Upper lobe of right lung (tissue), 1 donor: ENCODE measurements around the gene FKBP8. TPM values are rescaled to one million over a fixed set of nuclear protein-coding genes. Genes with fewer than 3 reads are reported as not detected.

Experiments
- ATAC-seq: fragments of 200-7000 bp; cut with Tn5 transposase; one replicate; pipeline ENCODE4 v1.9.1; 2020; ENCODE audit warnings: mild to moderate bottlenecking, moderate library complexity
- DNase-seq: peaks from one replicate; pipeline ENCODE4 v3.0.0-alpha.2; 2020
- H3K27ac ChIP-seq: fragments of 200-600 bp; one replicate; pipeline ENCODE4 v1.8.0; 2022
- H3K27me3 ChIP-seq: fragments of 200-600 bp; one replicate; pipeline ENCODE4 v1.8.0; 2022; ENCODE audit warnings: mild to moderate bottlenecking
- H3K36me3 ChIP-seq: fragments of 200-600 bp; one replicate; pipeline ENCODE4 v1.8.0; 2022
- H3K4me1 ChIP-seq: fragments of 200-600 bp; one replicate; pipeline ENCODE4 v1.8.0; 2022
- H3K4me3 ChIP-seq: fragments of 200-600 bp; one replicate; pipeline ENCODE4 v1.8.0; 2022; ENCODE audit warnings: mild to moderate bottlenecking
- H3K9me3 ChIP-seq: fragments of 200-600 bp; one replicate; pipeline ENCODE4 v1.8.0; 2022
- CTCF ChIP-seq: fragments of 200-600 bp; IDR thresholded peaks from one replicate; pipeline ENCODE4 v1.8.0; 2022; ENCODE audit warnings: antibody characterized with exemption
- intact Hi-C: fragments of 100-400 bp; cut with DNase I; formaldehyde crosslinking; loops from one replicate; pipeline ENCODE4 v1.11.0; 2022
- total RNA-seq: library from RNA; stranded (reverse); fragmentation: NEBNext Ultra II Directional; extraction: Animal tissue kit (Norgen Biotek cat#: 25700); gene quantifications from one replicate; pipeline ENCODE4 v1.2.1, GENCODE V29; 2021
- donor health status: DM: no; HTN: yes; CAD: no; lungs with severe emphysema.

The FKBP8 gene
- total RNA-seq, 1 donor from 2014 or later, result 201 TPM

DNA sequence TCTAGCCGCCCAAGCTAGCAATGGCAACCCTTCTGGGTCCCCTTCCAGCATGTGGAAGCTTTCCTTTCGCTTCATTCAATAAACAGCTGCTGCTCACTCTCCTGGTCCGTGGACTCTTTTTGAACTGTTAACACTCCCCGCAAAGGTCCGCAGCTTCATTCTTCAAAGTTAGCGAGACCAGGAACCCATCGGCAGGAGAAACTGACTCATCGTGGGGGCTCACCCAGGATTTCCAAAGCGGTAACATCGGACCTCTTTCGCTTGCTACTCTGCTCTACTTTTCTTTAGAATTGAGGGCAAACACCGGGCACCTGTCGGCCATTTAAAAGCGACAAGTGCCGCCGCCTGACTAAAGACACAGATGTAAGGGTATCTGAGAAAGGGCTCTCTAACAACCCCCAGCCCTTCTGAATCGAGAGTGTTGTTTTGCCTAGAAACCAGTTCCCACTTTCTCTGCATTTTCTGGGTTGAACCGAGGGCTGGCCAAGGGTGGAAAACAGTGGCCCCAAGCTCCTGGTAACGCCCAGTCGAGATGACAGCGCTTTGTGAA lies 34.1 kb upstream of the FKBP8 start:
- no peak overlapping the region for H3K4me3 ChIP-seq
- intact Hi-C loops, result no loop called here
- DNase-seq (no peak), ATAC-seq (no peak)
- no peak overlapping the region for H3K27ac ChIP-seq
- no peak for TF ChIP-seq CTCF
- peaks cover 10% of the 10 kb centered on the region for H3K4me1 ChIP-seq
- peaks cover 43% of the 10 kb centered on the region for H3K36me3 ChIP-seq
- no peaks in the 10 kb centered on the region for H3K9me3 ChIP-seq
- H3K27me3 ChIP-seq, result no peaks in the 10 kb centered on the region

GRCh38 chr19:18576383-18576782 lies 33.0 kb upstream of the FKBP8 start:
- H3K4me1 ChIP-seq, result peaks cover 12% of the 10 kb centered on the region
- H3K27ac ChIP-seq, result no peak overlapping the region
- no peaks in the 10 kb centered on the region for H3K27me3 ChIP-seq
- ATAC-seq, result no peak
- no peak for TF ChIP-seq CTCF
- DNase-seq, result no peak
- intact Hi-C loops, result no loop called here
- no peak overlapping the region for H3K4me3 ChIP-seq
- peaks cover 43% of the 10 kb centered on the region for H3K36me3 ChIP-seq
- H3K9me3 ChIP-seq, result no peaks in the 10 kb centered on the region

DNA sequence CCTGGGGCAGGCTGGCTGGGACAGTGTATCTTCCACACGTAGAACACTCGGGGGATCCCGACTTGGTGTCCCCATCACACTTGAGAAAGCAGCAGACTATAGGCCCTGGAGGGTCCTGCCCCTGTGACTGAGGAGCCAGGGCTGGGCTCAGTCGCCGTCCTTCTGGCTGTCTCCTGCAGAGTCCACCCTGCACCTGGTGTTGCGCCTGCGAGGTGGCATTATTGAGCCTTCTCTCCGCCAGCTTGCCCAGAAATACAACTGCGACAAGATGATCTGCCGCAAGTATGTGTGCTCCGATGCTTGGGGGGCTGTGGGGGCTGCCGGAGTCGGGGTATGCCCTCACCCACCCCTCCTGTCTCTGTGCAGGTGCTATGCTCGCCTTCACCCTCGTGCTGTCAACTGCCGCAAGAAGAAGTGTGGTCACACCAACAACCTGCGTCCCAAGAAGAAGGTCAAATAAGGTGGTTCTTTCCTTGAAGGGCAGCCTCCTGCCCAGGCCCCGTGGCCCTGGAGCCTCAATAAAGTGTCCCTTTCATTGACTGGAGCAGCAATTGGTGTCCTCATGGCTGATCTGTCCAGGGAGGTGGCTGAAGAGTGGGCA lies 31.4 kb upstream of the FKBP8 start:
- intact Hi-C loops, result no loop called here
- Histone ChIP-seq H3K27ac (no peak overlapping the region), H3K4me1 (peaks cover 12% of the 10 kb centered on the region), H3K36me3 (peaks cover 45% of the 10 kb centered on the region), H3K27me3 (no peaks in the 10 kb centered on the region), H3K4me3 (no peak overlapping the region), H3K9me3 (no peaks in the 10 kb centered on the region)
- ATAC-seq, result no peak
- TF ChIP-seq CTCF, result no peak
- no peak for DNase-seq

DNA sequence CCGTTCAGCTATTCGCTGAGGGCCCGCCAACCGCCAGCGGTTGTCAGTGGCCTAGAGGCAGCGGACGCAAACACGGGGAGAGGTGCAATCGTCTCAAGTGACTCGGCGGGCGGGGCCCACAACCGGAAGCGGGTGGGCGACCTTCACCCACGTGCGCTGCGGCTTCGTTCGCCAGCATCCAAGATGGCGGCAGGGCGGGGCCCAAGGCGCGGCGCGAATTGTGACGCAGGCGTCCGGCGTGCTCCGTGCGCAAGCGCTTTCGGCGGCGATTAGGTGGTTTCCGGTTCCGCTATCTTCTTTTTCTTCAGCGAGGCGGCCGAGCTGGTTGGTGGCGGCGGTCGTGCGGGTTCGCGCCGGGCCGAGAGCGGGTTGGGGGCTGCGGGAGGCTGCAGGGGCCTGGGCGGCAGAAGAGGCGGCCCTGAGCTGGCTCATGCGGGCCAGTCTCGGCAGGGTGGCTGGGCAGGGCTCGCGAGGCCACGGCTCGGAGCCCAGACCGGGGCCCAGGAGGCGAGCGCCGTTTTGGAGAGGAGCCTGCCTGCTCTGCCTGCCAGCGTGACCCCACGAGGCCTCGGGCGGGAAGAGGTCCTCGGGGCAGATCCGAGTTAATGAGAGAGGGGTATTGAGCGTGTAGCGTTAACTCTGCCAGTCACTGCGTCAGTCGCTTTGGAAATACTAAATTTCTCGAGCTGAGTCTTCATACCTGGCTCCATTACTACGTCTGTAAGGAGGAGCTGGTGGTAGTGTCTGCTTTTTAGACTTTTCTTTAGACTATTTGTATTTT lies 28.4 kb upstream of the FKBP8 start, which contains the start of gene UBA52:
Gene UBA52 (plus strand): TSS at position 294 of the 781 bp plus-strand sequence. CDS start 1,444 bp downstream, outside the sequence.
- intact Hi-C loops, result no loop called here
- H3K9me3 ChIP-seq, result no peaks in the 10 kb centered on the region
- peaks cover 63% of the 10 kb centered on the region for H3K36me3 ChIP-seq
- H3K4me3 ChIP-seq, result peak within 1 kb of the TSS; percentile 95
- peak within 1 kb of the TSS; percentile 96 for H3K27ac ChIP-seq
- no peak for TF ChIP-seq CTCF
- ATAC-seq, result peak; percentile 98
- H3K27me3 ChIP-seq, result no peaks in the 10 kb centered on the region
- H3K4me1 ChIP-seq, result peaks cover 12% of the 10 kb centered on the region
- peak; percentile 99 for DNase-seq

- Histone ChIP-seq H3K9me3 (no peaks in the 10 kb centered on the region), H3K4me1 (peaks cover 11% of the 10 kb centered on the region), H3K27me3 (no peaks in the 10 kb centered on the region), H3K36me3 (peaks cover 65% of the 10 kb centered on the region), H3K27ac (no peak overlapping the region), H3K4me3 (no peak overlapping the region)
- ATAC-seq (no peak), DNase-seq (no peak)
- intact Hi-C loops, result loop anchor here (10.0 kb wide), 1 partner anchor 104 kb away; no protein-coding TSS in a partner anchor
- TF ChIP-seq CTCF, result no peak
These were observed 25.0 kb upstream of the FKBP8 start for GRCh38 chr19:18568367-18568766.
